ENCODE results near the gene PAPPA2.
"Not testable (repeated sequence)": the region's sequence is repeated elsewhere in the genome, so short reads cannot be mapped to it uniquely, and the experiment has no call there.

The PAPPA2 gene, protein sequence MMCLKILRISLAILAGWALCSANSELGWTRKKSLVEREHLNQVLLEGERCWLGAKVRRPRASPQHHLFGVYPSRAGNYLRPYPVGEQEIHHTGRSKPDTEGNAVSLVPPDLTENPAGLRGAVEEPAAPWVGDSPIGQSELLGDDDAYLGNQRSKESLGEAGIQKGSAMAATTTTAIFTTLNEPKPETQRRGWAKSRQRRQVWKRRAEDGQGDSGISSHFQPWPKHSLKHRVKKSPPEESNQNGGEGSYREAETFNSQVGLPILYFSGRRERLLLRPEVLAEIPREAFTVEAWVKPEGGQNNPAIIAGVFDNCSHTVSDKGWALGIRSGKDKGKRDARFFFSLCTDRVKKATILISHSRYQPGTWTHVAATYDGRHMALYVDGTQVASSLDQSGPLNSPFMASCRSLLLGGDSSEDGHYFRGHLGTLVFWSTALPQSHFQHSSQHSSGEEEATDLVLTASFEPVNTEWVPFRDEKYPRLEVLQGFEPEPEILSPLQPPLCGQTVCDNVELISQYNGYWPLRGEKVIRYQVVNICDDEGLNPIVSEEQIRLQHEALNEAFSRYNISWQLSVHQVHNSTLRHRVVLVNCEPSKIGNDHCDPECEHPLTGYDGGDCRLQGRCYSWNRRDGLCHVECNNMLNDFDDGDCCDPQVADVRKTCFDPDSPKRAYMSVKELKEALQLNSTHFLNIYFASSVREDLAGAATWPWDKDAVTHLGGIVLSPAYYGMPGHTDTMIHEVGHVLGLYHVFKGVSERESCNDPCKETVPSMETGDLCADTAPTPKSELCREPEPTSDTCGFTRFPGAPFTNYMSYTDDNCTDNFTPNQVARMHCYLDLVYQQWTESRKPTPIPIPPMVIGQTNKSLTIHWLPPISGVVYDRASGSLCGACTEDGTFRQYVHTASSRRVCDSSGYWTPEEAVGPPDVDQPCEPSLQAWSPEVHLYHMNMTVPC (N-terminal part only)

DNA sequence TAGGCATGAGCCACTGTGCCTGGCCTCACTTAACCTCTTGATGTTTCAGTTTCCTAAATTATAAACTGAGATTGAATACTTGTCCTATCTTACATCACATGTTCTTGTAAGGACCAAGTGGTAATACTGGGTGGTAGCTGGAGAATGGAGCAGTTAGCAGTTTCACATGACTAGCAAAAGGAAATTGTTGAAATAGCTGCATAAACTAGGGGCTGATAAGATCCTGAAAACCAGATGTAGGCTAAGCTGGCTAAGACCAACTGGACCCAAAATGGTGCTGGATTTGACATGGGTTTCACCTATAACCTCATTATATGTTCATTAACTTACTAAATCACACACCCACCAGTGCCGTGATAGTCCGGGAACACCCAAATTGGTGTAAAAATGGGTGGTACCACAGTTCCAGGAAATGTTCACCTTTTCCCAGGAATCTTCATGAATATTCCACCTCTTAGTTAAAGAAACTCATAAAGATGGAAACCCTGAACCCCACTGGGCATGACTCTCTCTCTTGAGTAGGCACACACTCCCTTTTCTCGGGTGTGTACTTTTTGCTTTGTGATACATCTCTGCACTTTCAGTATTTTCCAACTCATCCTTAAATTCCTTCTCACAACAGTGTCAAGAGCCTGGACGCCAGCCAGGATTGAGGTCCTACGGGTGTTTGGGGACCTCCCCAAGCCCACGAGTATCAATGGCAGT, at the start of gene PAPPA2:
TSS of gene PAPPA2 (plus strand) at position 502 of the 705 bp plus-strand sequence. CDS start 93,148 bp downstream, outside the sequence.
- no peak for DNase-seq

DNA sequence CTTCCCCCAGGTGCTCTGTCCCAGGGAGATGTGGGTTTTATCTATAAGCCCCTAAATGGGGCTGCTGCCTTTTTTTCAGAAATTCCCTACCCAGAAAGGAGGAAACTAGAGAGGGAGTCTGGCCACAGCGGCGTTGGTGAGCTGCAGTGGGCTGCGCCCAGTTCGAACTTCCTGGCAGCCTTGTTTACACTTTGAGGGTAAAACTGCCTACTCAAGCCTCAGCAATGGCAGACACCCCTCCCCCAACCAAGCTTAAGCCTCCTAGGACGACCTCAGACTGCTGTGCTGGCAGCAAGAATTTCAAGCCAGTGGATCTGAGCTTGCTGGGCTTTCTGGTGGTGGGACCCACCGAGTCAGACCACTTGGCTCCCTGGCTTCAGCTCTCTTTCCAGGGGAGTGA, 46.2 kb upstream of the PAPPA2 start:
- DNase-seq: no peak

DNA sequence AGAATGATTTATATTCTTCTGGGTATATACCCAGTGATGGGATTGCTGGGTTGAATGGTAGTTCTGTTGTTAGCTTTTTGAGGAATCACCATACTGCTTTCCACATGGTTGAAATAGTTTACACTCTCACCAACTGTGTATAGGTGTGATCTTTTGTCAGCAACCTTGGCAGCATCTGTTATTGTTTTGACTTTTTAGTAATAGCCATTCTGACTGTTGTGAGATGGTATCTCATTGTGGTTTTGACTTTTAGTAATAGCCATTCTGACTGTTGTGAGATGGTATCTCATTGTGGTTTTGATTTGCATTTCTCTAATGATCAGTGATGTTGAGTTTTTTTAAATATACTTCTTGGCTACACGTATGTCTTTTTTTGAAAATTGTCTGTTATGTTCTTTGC, 43.4 kb upstream of the PAPPA2 start:
- DNase-seq: not testable (repeated sequence)

DNA sequence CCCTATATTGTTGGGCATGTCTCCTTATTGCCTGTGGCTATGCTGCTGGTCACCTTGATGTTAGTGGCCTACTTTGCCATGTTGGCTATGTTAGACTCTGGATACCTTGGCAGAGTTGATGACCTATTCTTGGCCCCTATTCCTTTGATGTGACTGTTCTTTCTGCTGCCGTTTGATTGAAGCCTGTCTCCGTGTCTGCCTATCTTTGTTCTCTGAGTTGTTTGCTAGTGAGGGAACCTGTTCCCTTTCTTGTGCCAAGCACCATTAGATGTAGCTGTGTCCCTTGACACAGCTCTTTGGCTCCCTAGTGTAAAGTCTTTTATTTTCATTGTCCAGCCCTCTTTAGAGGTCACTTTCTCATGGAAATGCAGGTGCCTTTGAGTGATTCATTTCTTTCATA, 28.7 kb upstream of the PAPPA2 start:
- no peak for DNase-seq

DNA sequence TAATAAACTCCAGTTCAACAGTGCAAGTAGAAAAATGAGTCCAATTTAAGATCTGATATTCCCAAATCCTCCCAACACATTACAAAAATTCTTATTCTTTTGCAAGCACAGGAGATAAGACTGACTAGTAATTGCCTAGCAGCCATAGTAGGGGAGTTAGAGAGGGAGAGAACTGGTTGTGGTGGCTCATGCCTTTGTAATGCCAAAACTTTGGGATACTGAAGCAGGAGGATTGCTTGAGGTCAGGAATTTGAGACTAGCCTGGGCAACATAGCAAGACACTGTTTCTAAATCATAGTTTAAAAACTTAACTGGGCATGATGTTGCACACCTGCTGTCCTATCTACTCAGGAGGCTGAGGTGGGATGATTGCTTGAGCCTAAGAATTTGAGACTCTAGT, 26.7 kb upstream of the PAPPA2 start:
- no peak for DNase-seq

DNA sequence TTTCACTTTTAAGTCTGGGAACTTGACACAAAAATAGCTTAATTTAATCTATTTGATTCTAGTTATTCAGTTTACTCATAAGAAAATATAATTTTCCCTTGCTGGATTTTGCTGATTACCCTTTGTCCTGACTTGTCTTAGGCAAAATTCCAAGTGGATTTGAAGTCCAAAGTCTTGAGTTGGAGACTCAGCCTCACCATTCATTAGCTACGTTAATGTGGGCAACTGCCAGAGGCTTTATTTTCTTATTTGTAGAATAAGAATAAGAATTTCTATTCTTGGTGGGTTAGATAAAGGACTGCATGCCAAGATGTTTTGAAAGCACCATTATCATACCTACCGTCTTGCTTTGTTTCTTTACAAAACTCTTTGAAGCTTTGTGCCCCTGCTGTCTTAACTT, 22.8 kb upstream of the PAPPA2 start:
- no peak for DNase-seq

DNA sequence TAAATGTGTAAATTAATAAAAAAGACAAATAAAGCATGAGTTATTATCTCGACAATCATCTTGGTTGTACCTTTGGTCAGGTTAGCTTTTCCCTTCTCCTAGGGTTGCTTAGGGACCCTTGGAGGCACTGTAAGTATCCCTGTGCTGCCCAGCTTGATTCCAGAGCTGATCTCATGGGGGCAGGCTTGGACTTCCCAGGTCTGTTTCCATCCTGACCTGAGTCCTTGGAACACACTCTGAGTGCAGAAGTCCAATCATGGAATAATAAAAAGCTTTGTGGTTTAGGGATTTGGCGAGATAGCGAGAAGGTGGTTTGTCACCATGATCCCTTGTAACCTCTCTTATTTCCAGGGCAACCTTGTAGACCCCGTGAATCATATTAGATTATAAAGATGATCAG, 18.7 kb upstream of the PAPPA2 start:
- DNase-seq: peak; percentile 2

DNA sequence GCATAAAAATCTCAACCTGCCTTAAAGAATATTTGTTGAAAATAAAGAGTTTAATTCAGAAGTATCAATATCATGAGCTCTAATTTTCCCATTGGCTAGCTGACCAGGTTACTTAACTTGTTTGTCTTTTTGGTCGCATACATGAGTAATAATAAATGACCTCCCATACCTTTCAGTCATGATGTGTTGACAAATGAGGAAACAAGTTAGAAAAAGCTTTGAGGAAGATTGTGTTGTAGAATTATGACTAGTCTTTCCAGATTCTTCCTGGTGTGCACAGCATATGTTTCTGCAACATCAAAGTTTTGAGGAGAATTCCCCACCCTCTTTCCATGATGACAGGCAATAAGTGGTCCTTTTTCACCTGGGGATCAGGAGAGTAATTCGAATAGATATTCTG, 17.6 kb upstream of the PAPPA2 start:
- no peak for DNase-seq

DNA sequence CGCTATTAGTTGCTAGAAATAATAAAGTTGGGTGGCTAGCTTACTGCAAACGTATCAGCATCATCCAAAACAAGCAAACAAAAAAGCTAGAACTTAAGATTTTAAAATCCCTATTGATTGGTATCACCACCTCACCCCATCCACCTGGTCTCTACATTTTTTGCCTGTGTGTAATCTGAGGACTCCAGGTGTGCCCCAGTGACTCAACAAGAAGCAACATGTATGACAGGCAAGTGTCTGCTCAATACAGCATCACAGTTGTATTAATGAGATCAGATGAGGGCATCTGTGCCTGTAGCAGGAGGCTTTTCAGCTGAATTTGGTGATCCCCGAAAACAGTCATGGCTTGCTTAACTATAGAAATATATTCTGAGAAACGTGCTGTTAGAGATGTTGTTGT, 14.6 kb upstream of the PAPPA2 start:
- DNase-seq: no peak

DNA sequence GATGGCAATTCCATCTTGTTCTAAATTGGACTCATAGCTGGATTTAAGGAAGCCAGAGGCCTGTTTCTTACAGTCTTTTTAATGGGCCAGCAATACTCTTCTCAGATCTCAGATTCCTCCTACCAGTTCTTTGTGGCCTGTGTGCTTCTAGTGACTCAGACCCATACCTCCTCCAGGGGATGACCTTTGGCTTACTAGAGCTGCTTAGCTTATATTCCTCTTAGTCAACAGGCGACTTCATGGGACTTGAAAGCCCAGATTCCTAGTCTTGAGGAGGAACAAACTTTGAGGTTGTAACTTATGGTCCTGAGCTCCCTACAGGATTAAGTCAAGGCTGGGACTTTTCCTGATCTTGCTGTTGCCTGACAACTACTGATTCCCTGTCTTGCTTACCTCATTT, 12.4 kb upstream of the PAPPA2 start:
- DNase-seq: peak; percentile 5

DNA sequence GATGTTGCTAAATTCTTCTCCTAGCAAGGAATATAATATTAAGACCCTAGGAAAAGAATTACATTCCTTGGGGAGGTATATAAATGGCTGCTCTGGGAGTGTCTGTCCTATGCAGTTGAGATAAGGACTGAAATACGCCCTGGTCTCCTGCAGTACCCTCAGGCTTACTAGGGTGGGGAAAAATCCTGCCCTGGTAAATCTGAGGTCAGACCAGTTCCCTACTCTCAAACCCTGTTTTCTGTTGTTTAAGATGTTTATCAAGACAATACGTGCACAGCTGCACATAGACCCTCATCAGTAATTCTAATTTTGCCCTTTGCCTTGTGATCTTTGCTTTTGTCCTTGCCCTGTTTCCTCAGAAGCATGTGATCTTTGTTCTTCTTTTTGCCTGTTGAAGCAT, 11.2 kb upstream of the PAPPA2 start:
- not testable (repeated sequence) for DNase-seq

DNA sequence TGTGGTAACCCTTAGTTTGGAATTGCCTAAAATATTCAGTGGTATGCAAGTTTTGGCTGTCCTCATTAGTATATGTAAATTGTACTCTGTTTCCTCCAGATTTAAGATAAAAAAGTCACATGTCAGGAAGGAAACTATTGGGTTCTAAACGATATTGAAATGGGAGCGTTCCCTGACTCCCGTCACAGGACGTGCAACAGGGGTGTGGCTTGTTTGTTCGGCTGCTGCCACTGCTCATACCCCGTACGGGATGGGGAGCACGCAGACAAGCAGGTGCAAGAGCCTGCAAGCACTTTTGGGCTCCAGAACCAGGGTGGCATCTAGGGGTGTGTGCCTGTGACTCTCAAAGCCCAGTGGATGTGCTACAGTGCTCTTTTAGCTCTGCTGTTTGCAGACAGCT, 6.2 kb upstream of the PAPPA2 start:
- no peak for DNase-seq

DNA sequence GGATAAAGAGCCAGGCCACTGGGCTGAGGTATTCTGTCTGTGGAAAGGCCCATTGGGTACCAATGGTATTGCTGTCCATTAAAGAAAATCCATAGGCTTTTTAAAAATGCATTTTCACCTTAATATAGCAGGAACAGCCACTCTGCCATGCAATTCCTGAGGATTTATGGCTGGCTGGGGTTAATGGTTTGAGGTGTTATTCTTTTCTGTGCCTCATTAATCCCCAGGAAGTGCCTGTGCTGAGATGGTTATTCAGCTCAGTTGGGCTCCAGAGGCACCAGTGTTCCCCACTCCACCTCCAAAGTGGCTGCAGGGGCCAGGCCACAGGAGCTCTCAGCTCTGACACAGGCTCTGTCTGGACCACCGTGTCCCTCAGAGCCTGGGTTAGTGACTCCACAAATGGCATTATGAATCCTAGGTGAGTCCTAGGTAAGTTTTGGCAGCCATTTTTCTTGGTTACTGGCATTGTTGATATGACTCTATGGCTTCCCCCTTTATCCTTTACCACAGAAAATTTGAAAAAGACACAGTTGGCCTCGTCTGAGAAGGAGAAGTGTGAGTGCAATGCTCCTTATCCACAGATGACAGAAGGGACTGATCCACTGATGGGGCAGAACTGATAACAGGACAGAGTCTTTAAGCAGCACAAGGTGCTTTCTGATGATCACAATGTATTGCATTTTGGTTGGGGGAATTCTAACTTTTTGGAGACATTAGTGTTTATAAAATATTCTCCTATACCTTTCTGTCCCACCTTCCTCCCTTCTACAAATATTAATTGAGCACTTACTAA, 2.2 kb upstream of the PAPPA2 start:
- peak; percentile 58 for DNase-seq

DNA sequence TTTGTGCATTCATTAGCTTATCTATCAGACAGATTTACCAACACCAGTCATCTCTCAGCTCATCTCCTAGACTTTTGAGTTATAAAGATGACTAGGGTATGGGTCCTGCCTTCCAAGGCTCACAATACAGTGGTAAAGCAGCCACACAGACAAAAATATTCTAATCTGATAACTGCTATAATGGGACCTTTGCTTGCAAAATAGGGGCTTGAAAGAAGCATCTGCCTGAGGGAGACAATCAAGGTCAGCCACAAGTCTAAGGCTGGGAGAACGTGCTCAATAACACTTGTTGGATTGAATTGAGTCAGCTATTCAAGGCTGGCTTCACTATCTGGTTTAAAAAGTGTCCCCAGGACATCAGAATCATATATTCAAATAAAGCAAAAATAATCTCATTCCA, 1.4 kb upstream of the PAPPA2 start:
- no peak for DNase-seq

DNA sequence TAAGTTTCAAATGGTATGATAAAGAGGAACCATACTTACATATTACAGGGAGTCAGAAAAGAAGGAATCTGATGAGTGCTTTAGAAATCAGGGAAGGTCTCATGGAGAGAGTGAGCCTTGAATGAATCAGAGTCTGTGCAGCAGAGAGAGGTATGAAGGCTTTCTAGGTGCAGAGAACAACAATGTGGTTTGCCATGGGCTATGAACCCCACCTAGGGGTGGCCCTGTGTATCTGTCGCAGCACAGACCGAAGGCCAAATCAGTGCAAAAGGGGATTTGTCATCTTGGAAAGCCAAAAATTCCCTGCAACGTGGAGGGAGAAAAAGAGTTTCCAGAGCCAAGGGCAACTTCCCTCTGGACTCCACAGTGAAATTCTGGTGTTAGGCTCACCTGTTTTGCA, 3.5 kb downstream of the PAPPA2 start:
- peak; percentile 6 for DNase-seq

DNA sequence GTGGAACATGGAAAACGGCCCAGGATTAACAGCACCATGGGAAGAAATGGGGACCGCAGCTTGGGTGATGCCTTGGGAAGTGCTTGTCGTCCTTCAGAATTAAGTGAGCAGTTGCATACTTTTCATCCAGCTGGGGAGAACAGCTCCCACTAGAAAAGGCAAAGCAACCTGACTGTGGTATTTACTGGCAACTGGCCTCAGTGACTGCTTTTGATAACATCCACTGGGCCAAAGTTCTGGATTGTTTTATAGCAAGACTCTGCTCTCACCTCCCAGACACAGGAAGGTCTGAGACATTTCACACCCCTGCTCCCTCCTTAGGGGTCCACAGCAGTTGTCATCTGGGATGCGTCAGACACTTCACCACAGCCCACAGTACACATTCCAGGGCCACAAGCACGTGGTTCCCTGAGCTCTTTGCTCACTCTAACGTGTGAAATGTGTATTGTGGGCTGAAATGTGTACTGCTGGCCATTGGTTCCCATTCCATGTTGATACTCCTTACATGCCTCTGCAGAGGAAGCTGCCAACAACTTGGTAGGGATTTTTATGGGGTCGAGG, 6.6 kb downstream of the PAPPA2 start:
- no peak for DNase-seq

DNA sequence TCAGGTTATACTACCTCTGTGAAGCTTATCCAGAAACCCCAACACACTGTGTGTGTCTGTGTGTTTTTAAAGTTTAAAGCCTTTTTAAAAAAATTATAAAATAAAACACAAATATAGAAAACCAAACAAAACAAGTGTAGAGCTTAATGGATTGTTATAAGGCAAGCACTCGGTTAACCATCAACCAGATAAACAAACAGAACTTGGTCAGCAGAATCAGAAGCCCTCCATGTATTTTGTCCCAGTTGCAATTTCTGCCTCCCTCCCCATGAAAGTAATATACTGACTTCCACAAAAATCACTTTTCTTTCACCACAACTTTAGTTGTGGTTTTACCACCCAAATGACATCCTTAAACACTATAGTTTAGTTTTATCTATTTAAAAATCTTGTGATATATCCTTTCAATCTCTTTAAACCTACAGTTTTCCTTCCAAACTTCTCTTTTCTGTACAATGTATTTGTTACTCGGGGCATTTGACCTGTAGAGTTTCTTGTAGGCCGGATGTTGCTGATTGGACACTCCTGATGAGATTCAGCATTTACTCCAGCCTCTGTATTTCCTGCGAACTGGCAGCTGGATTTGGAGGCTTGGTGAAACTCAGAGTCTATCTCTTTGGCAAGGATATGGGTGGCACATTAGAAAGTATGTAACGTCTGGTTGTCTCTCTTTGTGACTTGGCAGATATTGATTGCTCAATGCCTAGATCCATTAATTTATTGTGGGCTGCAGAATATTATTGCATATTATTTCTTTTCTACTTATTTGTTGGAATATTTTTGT, 8.6 kb downstream of the PAPPA2 start:
- DNase-seq: no peak

DNA sequence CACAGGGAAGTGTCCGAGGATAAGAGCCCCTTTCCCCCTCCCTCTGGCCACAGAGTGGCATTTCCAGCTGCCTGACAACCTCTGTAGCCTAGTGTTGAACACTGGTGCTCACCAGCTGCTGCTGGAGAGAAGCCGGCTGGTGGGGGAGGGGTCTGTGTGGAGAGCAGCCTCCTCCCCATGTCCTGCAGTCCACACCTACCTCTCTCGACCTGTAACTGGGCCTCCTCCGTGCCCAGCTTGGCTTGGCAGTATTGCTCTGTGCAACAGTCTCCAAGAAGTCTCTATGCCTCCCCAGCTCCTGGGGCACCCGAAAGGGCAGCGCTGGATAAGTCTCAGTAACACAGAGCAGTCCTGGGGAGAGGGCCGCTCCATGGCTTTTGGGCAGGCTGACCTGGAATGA, 17.0 kb downstream of the PAPPA2 start:
- DNase-seq: no peak

DNA sequence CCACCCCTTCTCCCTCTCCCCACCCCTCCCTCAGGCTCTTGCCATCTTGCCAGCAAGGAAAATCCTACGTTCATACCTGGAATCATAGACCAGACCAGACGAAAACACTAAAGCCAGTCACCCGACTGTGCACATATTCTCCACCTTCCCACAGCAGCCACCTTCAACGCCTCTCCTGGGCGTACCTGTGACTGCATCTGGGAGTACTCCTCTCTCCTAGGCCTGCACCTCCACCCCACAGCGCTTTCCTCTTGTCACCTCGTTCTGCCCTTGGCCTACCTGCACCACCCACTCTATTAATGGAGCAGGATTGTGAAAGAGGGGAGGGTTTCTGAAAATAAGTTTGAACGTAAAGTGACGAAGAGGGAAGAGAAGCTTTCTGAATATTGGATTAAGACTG, 17.8 kb downstream of the PAPPA2 start:
- no peak for DNase-seq

DNA sequence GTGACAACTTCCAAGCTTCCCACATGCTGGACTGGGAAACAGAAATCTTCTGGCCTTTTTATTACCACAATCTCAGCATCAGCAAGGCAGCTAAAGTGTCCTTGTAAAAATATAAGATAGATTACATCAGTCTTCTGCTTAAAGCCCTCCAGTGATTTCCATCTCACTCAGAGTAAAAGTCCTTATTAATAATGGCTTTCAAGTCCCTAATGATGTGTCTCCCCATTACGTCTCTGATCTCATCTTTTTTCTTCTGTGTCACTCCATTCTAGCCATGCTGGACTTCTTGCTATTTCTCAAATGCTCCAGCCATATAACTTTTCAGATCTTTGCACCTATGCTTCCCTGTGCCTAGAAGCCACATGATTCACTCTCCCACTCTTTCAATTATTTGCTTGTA, 22.1 kb downstream of the PAPPA2 start:
- no peak for DNase-seq

DNA sequence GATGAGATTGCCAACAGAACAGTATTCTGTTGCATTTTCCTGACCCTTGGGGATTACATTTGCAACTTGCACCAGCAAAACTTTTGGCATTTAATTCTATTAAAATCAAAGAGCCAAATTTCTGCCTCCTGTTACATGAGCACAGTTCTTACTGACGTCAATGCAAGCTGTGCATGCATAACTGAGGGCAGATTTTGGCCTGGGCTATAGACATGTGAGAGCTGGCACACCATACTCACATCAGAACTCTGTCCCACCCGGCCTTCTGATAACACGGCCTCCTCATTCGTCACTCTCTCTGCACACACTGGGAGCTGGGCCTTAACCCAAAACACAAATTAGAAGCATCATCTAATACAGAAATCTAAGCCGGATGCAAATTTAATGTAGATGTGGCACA, 31.5 kb downstream of the PAPPA2 start:
- DNase-seq: no peak
